ENCODE measurements around the gene KCTD7. TPM values are rescaled to one million over a fixed set of nuclear protein-coding genes. Genes with fewer than 3 reads are reported as not detected.
"Not testable (repeated sequence)": the region's sequence is repeated elsewhere in the genome, so short reads cannot be mapped to it uniquely, and the experiment has no call there.

Gene KCTD7
- polyA plus RNA-seq, 3 donors, result 22.0 to 26.5 (median 26.4) TPM

DNA sequence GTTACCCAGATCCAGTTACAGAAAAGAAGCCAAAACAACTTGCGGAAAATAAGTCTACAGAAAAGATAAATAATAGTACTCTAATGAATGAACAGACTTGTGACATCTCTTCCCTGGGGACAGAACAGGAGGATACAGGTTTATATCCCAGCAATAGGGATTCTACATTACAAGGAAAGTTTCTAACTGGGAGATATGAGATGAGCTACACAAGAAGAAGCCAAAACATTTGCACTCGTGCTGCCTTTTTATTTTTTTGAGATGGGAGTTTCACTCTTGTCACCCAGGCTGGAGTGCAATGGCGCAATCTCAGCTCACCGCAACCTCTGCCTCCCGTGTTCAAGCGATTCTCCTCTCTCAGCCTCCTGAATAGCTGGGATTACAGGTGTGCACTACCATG lies 22.3 kb downstream of the KCTD7 start:
- not testable (repeated sequence) for DNase-seq (ENCODE audit: low read depth in 3 of 3, low spot score in 2 of 3)

DNA sequence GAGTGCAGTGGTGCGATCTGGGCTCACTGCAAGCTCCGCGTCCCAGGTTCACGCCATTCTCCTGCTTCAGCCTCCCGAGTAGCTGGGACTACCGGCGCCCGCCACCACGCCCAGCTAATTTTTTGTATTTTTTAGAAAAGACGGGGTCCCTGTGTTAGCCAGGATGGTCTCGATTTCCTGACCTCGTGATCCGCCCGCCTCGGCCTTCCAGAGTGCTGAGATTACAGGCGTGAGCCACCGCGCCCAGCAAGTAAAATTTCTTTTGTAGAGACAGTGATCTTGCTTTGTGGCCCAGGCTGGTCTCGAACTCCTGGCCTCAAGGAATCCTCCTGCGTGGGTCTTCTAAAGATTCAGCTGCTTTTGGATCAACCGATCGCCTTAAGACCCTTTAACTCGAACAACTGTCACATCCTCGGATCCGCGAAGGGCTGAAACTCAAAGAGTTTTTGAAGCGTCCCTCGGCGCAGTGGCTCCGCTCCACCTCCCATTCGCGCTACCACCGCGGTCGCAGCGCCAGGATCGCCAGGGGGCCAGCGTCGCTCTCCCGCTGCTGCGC lies 25.1 kb downstream of the KCTD7 start:
- not testable (repeated sequence) for DNase-seq (ENCODE audit: low read depth in 3 of 3, low spot score in 2 of 3)

DNA sequence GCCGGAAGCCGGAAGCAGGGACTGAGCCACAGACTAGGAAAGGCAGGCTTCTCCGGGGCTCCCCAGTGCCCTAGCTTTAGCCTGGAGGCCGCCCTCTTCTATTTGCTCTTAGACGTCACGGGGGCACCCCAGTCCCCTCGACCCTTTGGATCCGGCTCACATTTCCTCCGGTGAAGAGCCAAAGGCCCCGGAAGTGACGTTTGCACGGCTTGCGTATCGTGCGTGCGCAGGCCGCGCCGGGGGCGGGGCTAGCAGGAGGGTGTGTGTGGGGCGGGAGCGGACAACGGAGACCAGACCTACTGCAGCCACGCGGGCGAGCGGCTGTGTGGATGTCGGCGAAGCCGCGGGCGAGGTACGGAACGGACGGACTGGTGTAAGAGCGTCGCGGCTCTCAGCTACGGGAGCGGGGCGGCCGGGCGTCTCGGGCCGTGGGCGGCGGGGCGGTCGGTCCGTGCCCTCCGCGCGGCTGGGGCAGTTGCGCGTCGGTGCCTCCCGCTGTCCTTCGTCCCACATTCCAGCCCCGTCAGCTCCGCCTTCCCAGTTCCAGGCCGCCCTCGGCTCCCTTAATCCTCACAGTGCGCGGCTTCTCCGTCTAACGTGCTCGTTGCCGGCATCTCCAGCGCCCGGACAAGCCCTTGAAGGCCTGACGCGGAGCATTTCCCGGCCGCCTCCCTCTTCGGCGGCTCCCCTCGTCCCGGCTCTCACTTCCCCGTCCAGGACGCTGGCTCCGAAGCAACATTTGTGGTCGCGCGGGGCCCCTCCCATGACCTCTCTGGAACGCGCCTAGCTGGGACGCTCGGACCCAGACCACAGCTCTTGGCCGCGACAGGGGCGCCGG lies 25.8 kb downstream of the KCTD7 start:
- DNase-seq (ENCODE audit: low read depth in 3 of 3, low spot score in 2 of 3), result peak; percentile 95 to 97 (median 97)

DNA sequence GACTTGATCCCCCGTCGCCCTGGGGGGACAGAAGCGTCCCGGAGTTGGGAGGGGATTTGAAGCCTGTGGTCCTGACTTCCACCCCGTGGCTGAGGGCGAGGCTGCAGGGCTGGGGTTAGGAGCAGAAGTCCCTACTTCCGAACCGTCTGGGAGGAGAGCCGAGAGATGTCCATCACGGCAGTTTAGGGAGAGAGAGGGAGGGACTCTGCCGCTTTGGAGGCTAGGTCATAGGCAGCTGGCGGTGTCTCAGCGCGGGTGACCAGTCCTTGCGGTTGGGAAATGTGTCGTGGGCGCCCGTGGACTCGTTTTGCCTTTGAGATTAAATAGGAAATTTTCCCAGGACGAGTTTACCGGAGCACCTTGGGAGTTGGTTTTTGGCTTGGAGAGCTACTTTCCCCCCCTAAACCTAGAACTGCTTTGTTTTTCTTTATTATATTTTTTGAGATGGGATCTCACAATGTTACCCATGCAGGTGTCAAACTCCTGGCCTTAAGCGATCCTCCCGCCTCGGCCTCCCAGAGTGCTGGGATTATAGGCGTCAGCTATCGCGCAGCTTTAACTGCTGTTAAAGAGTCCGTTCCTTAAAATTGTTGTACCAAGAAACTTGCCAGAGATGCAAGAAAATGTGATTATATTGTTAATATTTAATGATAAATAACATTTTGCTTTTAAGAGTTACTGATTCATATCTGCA lies 26.6 kb downstream of the KCTD7 start:
- DNase-seq (ENCODE audit: low read depth in 3 of 3, low spot score in 2 of 3), result peak in 2 of 3 donors; percentile 16 to 26

DNA sequence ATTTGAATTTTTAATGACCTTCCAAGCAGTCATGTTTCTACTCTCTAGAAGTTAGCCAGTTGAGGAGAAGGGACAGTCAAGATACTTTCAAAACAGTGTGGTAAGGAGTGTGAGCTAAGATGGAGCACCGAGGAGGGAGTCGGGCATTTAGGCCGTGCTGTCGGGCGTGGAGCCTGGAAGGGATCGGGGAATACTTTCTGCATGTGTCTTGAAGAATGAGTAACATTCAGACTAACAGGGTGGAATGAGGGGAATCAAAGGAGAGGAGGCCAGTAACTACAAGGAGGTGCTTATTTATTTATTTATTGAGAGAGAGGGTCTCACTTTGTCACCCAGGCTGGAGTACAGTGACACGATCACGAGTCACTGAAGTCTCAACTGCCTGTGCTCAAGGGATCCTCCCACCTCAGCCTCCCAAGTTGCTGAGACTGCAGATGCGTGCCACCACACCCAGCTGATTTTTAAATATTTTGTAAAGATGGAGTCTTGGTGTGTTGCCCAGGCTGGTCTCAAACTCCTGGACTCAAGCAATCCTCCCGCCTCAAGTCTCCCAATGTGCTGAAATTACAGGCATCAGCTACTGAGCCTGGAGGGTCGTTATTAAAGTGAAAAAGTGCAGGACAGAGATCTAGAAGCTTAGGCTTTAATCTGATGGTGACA lies 27.3 kb downstream of the KCTD7 start:
- DNase-seq (ENCODE audit: low read depth in 3 of 3, low spot score in 2 of 3), result not testable (repeated sequence)

DNA sequence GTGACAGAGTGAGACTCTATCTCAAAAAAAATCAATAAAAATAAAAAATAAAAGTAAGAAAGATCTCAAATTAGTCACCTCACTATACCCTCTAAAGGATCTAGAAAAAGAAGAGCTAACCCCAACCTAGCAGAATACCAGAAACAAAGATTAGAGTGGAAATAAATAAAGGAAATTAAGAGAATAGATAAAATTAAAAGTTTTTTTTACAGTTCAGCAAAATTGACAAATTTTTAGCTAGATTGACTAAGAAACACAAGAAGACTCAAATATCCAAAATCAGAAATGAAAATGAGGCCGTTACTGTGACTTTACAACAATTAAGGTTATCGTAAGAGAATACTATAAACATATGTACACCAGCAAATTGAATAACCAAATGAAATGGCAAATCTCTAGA lies 29.1 kb downstream of the KCTD7 start:
- DNase-seq (ENCODE audit: low read depth in 3 of 3, low spot score in 2 of 3), result no peak

DNA sequence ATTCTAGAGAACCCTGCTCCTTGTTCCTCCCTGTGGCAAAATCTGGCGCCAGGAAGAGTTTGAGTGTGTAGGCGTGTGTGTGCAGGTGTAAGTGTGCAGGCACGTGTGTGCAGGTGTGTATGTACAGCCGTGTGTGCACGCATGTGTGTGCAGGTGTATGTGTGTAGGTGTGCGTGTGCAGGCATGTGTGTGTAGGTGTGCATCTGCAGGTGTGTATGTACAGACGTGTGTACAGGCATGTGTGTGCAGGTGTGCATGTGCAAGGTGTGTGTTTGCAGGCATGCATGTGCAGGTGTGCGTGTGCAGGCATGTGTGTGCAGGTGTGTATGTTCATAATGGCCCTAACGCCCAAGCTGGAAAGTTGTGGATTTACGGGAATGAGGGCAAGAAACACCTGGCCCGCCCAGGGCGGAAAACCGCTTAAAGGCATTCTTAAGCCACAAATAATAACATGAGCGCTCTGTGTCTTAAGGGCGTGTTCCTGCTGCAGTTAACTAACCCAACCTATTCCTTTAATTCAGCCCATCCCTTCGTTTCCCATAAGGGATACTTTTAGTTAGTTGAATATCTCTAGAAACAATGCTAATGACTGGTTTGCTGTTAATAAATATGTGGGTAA lies 34.1 kb downstream of the KCTD7 start:
- no peak for DNase-seq (ENCODE audit: low read depth in 3 of 3, low spot score in 2 of 3)

DNA sequence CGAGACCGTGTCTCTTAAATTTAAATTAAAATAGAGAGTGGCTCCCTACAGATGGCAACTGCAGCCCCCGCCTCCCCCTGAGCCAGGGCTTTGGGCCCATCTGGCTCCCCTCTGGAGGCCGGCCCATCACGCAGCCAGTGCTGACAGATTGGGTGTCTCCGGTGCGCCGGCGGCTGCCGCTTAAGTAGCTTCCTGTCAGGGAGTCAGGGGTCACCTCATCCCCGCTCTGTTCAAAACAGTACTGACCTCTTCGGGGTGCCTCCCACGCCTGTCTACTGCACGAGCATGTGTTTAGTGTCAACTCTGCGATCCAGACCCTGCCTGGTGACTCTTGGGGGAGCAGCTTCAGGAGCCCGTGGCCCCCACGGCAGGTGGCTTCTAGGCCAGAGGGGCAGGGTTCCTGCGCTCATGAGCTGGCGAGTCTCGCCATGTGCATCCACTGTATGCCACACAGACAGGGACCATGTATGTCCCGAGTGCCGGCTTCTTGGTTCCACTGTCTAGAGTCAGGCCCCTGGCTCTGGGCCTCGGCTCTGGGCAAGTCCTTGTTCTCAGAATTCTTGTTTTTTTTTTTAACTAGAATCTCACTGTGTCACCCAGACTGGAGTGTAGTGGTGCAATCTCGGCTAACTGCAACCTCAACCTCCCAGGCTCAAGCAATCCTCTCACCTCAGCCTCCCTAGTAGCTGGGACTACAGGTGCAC lies 36.1 kb downstream of the KCTD7 start:
- no peak for DNase-seq (ENCODE audit: low read depth in 3 of 3, low spot score in 2 of 3)

DNA sequence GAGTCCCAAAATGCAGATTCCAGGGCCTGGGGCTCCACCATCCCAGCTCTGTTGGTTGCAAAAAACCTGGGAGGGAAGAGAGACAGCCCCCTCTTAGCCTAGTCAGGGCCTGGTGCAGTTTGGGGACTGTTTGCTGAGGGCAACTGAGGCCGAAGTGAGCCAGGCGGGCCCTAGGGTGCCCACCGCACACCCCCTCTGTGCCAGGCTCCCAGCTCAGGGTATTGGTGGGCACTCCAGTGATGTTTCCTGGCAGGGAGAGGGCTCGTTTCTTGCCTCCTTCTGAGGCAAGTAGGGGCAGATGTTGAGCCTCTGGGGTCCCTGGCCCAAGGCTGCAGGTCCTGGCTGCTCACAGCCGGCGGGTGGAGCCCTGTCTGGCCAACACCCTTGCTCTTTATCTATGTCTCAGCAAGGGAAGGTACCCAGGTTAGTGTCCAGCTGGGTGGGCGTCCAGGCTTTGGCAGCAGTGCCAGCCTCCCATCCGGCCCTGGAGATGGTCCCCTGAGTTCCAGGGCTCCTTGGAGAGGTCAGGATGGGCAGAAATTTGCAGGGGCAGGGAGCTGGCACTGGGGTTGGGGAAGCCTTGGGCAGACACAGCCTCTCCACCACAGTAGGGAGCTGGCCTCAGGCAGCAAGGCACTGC lies 37.8 kb downstream of the KCTD7 start:
- no peak for DNase-seq (ENCODE audit: low read depth in 3 of 3, low spot score in 2 of 3)

DNA sequence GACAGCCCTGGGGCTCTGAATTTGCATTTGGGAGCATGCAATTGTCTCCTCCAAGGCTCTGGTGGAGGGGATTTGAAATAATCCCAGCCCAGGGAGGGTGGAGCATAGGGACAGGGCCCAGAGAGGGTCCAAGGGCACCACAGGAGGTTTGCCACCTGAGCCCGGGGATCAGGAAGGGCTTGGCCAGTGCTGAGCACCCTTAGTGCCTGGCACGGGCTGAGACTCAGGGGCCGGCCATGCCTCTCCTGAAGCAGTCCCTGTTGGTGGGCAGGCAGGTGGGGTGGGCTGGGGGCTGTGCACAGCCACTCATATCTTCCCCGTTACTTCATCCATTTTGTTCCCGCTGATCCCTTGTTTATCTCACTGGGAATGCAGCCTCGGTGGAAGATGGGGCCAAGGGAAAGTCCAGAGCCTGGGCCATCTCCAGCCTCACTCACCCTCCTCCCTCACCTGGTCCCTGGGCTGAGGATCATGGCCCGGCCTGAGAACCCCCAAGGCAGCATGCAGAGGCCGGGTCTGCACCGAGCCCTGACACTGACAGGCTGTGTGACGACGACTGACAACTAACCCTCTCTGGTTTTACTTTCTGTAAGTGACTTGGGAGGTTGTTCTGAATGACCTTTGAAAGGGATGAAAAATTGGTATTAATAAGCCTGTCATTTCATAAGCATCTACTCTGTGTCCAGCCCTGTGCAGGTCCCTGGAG lies 38.5 kb downstream of the KCTD7 start:
- DNase-seq (ENCODE audit: low read depth in 3 of 3, low spot score in 2 of 3), result no peak

DNA sequence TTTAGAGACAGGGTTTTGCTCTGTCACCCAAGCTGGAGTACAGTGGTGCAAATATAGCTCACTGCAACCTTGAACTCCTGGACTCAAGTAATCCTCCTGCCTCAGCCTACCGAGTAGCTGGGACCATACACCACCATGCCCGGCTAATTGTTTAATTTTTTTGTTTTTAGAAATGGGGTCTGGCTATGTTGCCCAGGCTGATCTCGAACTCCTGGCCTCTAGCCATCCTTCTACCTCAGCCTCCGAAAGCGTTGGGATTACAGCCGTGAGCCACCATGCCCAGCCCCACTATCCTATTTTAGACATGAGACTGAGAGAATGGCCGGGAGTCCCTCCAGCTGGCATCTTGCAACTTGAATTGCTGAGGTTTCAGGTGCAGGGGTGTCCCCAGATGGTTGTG lies 39.4 kb downstream of the KCTD7 start:
- DNase-seq (ENCODE audit: low read depth in 3 of 3, low spot score in 2 of 3), result no peak

DNA sequence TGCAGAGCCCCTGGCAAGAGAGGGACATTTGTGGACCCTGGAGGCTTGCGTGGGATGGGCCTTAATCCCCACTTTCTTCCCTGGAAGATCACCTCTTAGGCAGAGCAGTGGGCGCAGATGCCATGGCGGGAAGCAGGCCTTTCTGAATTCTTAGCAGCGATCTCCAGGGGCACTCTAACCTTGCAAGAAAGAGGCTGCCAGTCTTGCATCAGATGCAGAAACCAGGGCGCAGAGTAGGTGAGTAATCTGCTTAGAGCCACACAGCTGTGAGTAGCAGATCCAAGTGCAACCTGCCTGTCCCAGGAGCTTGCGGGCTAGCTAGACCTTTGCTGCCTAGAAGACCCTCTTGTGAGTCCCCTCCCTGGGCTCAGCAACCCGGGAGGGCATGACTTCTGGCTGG lies 40.0 kb downstream of the KCTD7 start:
- no peak for DNase-seq (ENCODE audit: low read depth in 3 of 3, low spot score in 2 of 3)

DNA sequence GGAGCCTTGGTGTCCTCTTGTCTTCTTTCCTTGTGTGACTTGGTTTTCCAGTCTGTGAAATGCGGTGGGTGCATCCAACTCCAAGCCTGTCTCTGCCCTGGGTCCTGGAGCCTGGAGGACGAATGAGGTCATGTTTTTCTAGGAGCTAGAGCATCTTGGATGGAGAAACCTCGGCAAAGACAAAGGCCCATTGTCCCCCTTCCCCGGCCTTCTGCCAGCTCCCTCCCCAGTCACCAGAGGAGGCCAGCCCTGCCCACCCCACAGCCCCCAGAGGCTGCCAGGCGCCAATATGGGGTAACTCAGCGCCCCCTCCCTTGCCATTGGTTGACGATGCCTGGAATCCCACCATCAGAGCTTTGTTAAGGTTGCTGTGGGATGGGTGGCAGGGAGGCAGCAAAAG lies 40.4 kb downstream of the KCTD7 start:
- no peak for DNase-seq (ENCODE audit: low read depth in 3 of 3, low spot score in 2 of 3)

DNA sequence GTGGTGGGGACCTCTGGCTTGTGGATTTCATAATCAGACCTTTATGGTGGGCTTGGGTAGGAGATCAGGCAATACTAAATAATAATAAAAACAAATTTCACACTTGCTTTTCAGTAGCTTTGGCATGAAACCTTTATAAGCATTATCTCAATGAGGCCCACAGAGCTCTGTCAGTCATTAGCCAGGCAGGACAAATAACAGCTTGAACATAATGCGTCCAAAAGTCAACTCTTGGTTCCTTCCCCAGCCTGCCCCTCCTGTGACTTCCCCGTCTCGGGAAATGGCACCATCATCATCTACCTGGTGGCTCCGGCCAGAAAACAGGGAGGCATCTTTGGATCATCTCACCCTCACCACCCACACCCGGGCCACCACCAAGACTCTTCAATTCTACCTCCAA lies 40.8 kb downstream of the KCTD7 start:
- no peak for DNase-seq (ENCODE audit: low read depth in 3 of 3, low spot score in 2 of 3)

DNA sequence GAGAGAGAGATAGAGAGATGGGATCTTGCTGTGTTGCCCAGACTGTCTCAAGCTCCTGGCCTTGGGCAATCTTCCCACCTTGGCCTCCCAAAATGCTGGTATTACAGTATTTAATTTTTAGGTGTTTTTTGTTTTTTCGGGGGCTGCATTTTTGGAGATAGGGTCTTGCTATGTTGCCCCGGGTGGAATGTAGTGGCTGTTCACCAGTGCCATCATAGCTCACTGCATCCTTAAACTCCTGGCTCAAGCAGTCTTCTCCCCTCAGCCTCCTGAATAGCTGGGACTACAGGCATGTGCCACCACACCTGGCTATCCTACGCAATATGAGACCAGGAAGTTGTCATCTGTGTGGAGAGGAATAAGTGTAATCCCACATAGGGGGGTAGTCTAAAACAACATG lies 42.4 kb downstream of the KCTD7 start:
- no peak for DNase-seq (ENCODE audit: low read depth in 3 of 3, low spot score in 2 of 3)

DNA sequence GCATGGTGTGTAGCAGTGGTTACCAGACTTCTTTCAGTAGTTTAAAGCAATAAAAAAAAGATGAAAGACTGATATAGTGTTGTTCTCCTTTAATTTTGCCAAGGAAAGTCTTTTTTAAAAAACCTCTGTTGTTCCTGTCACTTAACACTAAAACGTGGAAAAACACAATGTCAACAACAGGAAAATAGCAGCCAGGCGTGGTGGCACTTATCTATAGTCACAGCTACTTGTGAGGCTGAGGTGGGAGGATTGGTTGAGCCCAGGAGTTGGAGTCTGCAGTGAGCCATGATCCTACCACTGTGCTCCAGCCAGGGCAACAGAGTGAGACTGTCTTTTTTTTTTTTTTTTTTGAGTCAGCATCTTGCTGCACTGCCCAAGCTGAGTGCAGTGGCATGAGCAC lies 42.8 kb downstream of the KCTD7 start:
- not testable (repeated sequence) for DNase-seq (ENCODE audit: low read depth in 3 of 3, low spot score in 2 of 3)

DNA sequence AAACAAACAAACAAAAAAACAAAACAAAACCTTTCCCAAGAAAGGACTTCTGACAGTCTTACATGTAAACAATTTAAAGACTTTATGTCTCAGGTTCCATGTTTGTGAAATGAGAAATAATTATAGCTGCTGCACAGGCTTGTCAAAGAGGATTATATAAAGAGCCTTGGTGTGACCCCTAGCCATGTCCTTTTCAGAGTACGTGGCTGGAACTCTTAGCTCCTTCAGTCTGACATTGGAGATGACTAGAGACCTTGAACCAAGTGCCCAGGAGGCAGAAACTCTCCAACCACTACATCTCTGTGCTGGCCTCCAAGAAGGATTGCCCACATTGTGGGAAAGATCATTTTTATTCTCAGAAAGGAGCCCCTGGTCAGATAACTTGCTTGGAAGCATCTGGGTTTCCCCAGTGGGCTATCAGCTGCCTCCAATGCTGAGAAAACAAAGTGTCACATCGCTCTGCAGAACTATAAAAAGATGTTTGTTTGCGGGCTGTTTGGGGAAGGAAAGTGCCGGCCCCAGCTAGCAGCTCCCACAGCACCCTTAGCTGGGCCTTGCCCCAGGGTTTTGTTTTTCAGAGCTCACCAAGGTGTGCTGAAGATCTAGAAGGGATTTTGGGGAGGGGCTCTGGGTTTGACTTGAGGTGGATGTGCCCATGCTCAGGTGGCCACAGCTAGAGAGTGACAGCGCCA lies 43.9 kb downstream of the KCTD7 start:
- not testable (repeated sequence) for DNase-seq (ENCODE audit: low read depth in 3 of 3, low spot score in 2 of 3)

DNA sequence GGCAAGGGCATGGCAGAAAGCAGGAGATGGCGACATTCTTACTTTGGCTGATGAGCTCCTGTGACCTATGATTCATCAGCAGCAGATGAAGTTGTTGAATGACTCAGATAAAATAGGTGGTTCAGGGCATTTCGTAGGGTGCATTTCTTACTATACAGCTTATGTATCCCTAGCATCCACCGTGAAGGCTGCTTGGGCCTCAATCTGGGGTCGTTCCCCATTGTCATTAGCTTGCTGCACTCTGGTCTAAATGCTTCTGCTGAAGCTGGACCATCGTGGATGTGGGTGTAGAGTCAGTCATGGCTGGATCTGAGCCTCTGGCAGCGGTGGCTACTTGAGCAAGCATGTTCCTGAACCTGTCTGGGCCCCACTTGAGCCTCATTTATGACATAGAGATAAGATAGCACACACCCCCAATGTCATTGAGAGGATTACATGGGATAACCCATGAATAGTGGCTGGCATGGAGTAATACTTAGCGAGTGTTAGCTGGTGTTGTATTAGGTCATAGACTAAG lies 44.5 kb downstream of the KCTD7 start:
- DNase-seq (ENCODE audit: low read depth in 3 of 3, low spot score in 2 of 3), result not testable (repeated sequence)
